GM19239 (cell line): Measurements from ENCODE around the gene L1CAM.

ENCODE experiments used
- DNase-seq: peaks from one replicate; pipeline ENCODE4 v3.0.0; 2011; ENCODE audit warnings: low spot score; ENCODE audit not compliant: insufficient read length
- FAIRE-seq: peaks from 2 replicates; lab custom pipeline; 2011; peaks lifted over from hg19 to GRCh38; lab: Jason Lieb, UNC

Gene L1CAM

GRCh38 chrX:153885968-153886903, at the start of gene L1CAM:
Gene L1CAM, minus strand, starts transcription at chrX:153886173. Its CDS starts 10,337 bp downstream, at chrX:153875836.
- FAIRE-seq (no peak), DNase-seq (no peak)

GRCh38 chrX:153935326-153935851, 49.4 kb upstream of the L1CAM start:
- DNase-seq (no peak), FAIRE-seq (peak; percentile 68)

GRCh38 chrX:153934762-153935325, 48.9 kb upstream of the L1CAM start, which contains the start of gene NAA10:
Gene NAA10, minus strand, starts transcription at chrX:153935037. Its CDS starts 133 bp downstream, at chrX:153934904.
- FAIRE-seq (peak; percentile 45), DNase-seq (peak; percentile 90)

GRCh38 chrX:153934148-153934761, 48.3 kb upstream of the L1CAM start:
- DNase-seq, result no peak
- peak; percentile 58 for FAIRE-seq

GRCh38 chrX:153933748-153934147, 47.8 kb upstream of the L1CAM start:
- FAIRE-seq, result peak; percentile 80
- no peak for DNase-seq

GRCh38 chrX:153932220-153932915, 46.4 kb upstream of the L1CAM start:
- FAIRE-seq (no peak), DNase-seq (no peak)

- DNase-seq (no peak), FAIRE-seq (no peak)
Measured at GRCh38 chrX:153931748-153932147, 45.8 kb upstream of the L1CAM start.

- DNase-seq, result no peak
- no peak for FAIRE-seq
Measured at GRCh38 chrX:153931151-153931550, 45.2 kb upstream of the L1CAM start.

- no peak for DNase-seq
- FAIRE-seq, result no peak
Measured at GRCh38 chrX:153930011-153930910, 44.3 kb upstream of the L1CAM start.

GRCh38 chrX:153929576-153929975, 43.6 kb upstream of the L1CAM start:
- FAIRE-seq, result no peak

GRCh38 chrX:153928846-153929245, 42.9 kb upstream of the L1CAM start:
- no peak for DNase-seq
- no peak for FAIRE-seq

More at GRCh38 chrX:153929576-153929975, 43.6 kb upstream of the L1CAM start:
- no peak for DNase-seq

GRCh38 chrX:153927922-153928760, 42.2 kb upstream of the L1CAM start:
- DNase-seq (peak; percentile 84), FAIRE-seq (no peak)

GRCh38 chrX:153927672-153927921, 41.6 kb upstream of the L1CAM start:
- DNase-seq, result no peak
- FAIRE-seq, result no peak

- FAIRE-seq (peak; percentile 99), DNase-seq (peak; percentile 70)
Measured at GRCh38 chrX:153926858-153927671, 41.1 kb upstream of the L1CAM start.

GRCh38 chrX:153926552-153926857, 40.5 kb upstream of the L1CAM start:
- DNase-seq (no peak), FAIRE-seq (no peak)

GRCh38 chrX:153925739-153926551, 40.0 kb upstream of the L1CAM start, which contains the start of gene ARHGAP4:
Gene ARHGAP4, minus strand, starts transcription at chrX:153926264. Its CDS starts 62 bp downstream, at chrX:153926202.
- FAIRE-seq, result no peak

GRCh38 chrX:153925387-153925738, 39.4 kb upstream of the L1CAM start:
- FAIRE-seq (no peak), DNase-seq (no peak)

More at GRCh38 chrX:153925739-153926551, 40.0 kb upstream of the L1CAM start, which contains the start of gene ARHGAP4:
- DNase-seq, result no peak
